ENCODE results near the gene CMSS1.

The CMSS1 gene

DNA sequence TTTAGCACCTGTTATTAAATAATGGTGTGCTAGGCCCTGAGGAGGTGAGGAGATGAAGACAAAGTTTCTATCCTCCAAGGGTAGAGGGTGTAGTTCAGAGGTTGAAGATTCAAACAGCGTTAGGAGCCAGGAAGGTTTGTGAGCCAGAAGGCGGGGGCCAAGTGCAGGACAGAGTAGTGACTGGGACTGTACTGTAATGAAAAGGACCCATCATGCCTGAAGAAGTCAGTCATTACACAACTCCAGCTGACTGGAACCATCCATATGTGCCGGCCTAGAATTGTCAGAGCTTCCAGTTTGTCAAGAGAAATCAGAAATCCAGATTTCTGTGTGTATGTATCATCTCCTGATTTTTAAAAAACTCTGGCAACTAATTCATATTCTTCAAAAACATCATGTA is 241.8 kb downstream of the CMSS1 start:
- Histone ChIP-seq H3K36me3 (ENCODE audit: control insufficient read depth in 4 of 4, insufficient read depth in 4 of 4, low read length in 3 of 4) (no peaks in the 10 kb centered on the region), H3K27me3 (replicated peaks in 2 of 5; ENCODE audit: control insufficient read depth in 4 of 5, insufficient read depth in 5 of 5, low read length in 4 of 5) (no peaks in the 10 kb centered on the region), H3K9me3 (ENCODE audit: control extremely low read depth in 1 of 5, control insufficient read depth in 4 of 5, insufficient read depth in 2 of 5, low read depth in 1 of 5, low read length in 4 of 5) (no peaks in the 10 kb centered on the region), H3K27ac (ENCODE audit: insufficient read depth in 1 of 2, low read depth in 1 of 2, low read length in 2 of 2, poor library complexity in 1 of 2, severe bottlenecking in 2 of 2) (no peak overlapping the region), H3K4me1 (ENCODE audit: control extremely low read depth in 1 of 4, control insufficient read depth in 4 of 4, insufficient read depth in 4 of 4, low read length in 3 of 4) (peaks cover 0 to 7% (median 2%) of the 10 kb centered on the region in 4 experiments), H3K4me3 (ENCODE audit: control insufficient read depth in 1 of 7, extremely low read depth in 1 of 7, insufficient read depth in 4 of 7, low read depth in 2 of 7, low read length in 6 of 7) (no peak overlapping the region)
- DNase-seq: no peak
- POLR2A ChIA-PET: no interaction called here
- CTCF ChIA-PET: interaction anchor here (1.5 kb wide), 2 partner anchors 10 to 195 kb away, joined by 3 to 4 read pairs; no protein-coding TSS in a partner anchor
- 100% methylated on average over 1 of the region's 3 CpGs for WGBS (ENCODE audit: insufficient coverage)

DNA sequence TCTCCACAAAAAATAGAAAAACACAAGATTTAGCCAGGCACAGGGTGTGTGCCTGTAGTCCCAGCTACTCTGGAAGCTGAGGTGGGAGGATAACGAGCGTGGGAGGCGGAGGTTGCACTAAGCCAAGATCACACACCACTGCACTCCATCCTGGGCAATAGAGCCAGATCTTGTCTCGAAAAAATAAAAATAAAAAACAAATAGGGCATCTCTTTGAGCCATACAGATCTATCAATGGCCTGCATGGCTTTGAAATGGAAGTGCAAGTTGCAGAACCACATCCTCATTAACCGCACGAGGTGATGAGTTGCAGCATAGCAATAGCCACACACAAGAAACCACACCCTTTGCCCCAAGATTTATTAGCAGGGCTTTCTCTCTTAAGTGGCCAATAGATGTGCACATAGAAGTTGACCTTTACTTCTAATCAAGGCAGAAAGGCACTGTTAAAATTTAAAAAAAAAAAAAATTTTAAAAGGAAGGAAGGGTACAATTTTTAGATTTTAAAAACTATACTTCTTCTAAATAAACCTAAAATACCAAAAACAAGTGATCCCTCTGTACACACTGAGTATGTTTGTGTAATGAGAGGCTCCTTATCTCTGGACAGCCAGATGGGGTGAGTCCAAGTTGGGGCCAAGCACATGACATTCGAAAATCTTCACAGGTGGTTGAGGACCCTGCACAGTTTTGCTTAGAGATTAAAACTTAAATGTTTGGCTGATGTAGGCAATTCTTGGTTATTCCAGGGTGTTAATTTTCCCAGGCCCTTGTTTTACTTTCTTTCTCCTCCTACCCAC is 243.2 kb downstream of the CMSS1 start:
- Histone ChIP-seq H3K27me3 (replicated peaks in 2 of 5; ENCODE audit: control insufficient read depth in 4 of 5, insufficient read depth in 5 of 5, low read length in 4 of 5) (no peaks in the 10 kb centered on the region), H3K9me3 (ENCODE audit: control extremely low read depth in 1 of 5, control insufficient read depth in 4 of 5, insufficient read depth in 2 of 5, low read depth in 1 of 5, low read length in 4 of 5) (no peaks in the 10 kb centered on the region), H3K36me3 (ENCODE audit: control insufficient read depth in 4 of 4, insufficient read depth in 4 of 4, low read length in 3 of 4) (no peaks in the 10 kb centered on the region), H3K4me1 (ENCODE audit: control extremely low read depth in 1 of 4, control insufficient read depth in 4 of 4, insufficient read depth in 4 of 4, low read length in 3 of 4) (peaks cover 0 to 7% (median 2%) of the 10 kb centered on the region in 4 experiments), H3K27ac (ENCODE audit: insufficient read depth in 1 of 2, low read depth in 1 of 2, low read length in 2 of 2, poor library complexity in 1 of 2, severe bottlenecking in 2 of 2) (no peak overlapping the region), H3K4me3 (ENCODE audit: control insufficient read depth in 1 of 7, extremely low read depth in 1 of 7, insufficient read depth in 4 of 7, low read depth in 2 of 7, low read length in 6 of 7) (no peak overlapping the region)
- ChIA-PET POLR2A (no interaction called here), CTCF (interaction anchor here (1.5 kb wide), 1 partner anchor 8 kb away, joined by 3 read pairs; no protein-coding TSS in a partner anchor)
- DNase-seq: peak; percentile 30 to 84 (median 73)
- WGBS (ENCODE audit: insufficient coverage): 47% methylated on average over 4 of the region's 7 CpGs

DNA sequence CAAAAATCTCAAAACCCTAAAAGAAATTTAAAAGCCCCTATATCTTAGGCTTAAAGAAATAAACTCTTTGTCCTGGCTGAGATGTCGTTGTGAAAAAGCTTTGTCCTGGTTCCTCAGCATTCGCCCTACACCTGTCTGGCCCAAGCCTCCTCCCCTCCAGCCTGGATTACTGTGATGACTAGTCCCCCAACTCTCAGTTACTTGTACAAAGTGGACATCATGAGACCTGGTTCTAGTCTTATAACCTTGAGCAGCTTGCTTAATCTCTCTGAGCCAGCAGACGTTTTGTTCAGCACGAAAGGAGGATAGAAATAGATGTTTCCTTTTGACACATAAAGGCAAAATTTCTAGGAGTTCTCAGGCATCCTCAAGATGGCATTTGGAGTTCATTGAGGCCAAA is 245.0 kb downstream of the CMSS1 start:
- no peak for DNase-seq
- H3K9me3 ChIP-seq (ENCODE audit: control extremely low read depth in 1 of 5, control insufficient read depth in 4 of 5, insufficient read depth in 2 of 5, low read depth in 1 of 5, low read length in 4 of 5): no peaks in the 10 kb centered on the region
- H3K36me3 ChIP-seq (ENCODE audit: control insufficient read depth in 4 of 4, insufficient read depth in 4 of 4, low read length in 3 of 4): no peaks in the 10 kb centered on the region
- no peak overlapping the region for H3K4me3 ChIP-seq (ENCODE audit: control insufficient read depth in 1 of 7, extremely low read depth in 1 of 7, insufficient read depth in 4 of 7, low read depth in 2 of 7, low read length in 6 of 7)
- no peaks in the 10 kb centered on the region for H3K27me3 ChIP-seq (replicated peaks in 2 of 5; ENCODE audit: control insufficient read depth in 4 of 5, insufficient read depth in 5 of 5, low read length in 4 of 5)
- WGBS (ENCODE audit: insufficient coverage): 88% methylated on average over 4 of the region's 4 CpGs
- POLR2A ChIA-PET: no interaction called here
- CTCF ChIA-PET: no interaction called here
- no peak overlapping the region for H3K27ac ChIP-seq (ENCODE audit: insufficient read depth in 1 of 2, low read depth in 1 of 2, low read length in 2 of 2, poor library complexity in 1 of 2, severe bottlenecking in 2 of 2)
- peaks cover 0 to 7% (median 2%) of the 10 kb centered on the region in 4 experiments for H3K4me1 ChIP-seq (ENCODE audit: control extremely low read depth in 1 of 4, control insufficient read depth in 4 of 4, insufficient read depth in 4 of 4, low read length in 3 of 4)

DNA sequence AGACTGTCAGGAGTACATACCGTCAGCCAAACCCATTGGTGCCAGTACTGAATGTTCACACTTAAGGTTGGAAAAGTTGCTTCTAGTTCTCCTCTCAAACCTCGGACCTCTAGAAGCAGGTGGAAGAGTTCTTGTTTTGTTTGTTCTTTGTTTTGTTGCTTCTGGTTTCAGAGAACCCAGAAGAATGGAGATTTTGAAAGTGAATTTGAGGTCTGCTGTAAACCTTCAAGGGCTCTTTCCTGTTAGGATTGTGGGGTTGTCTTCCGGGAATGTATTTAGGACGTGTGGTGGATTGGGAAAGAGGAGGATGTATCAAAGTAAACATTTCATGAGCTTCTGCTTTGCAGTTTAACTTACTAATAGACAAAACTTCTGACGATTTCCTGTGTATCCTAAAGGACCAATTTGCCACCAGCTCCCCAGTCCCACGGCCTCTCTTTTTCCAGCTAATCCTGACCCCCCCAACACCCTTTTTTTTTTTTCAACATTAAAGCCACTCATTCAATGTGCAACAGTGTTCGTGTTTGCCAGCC is 246.3 kb downstream of the CMSS1 start:
- no peak overlapping the region for H3K4me3 ChIP-seq (ENCODE audit: control insufficient read depth in 1 of 7, extremely low read depth in 1 of 7, insufficient read depth in 4 of 7, low read depth in 2 of 7, low read length in 6 of 7)
- CTCF ChIA-PET: interaction anchor here (0.6 to 1.7 kb wide), 5 partner anchors 16 to 248 kb away, joined by 3 to 6 read pairs (median 3); no protein-coding TSS in a partner anchor
- H3K4me1 ChIP-seq (ENCODE audit: control extremely low read depth in 1 of 4, control insufficient read depth in 4 of 4, insufficient read depth in 4 of 4, low read length in 3 of 4): peaks cover 0 to 7% (median 4%) of the 10 kb centered on the region in 4 experiments
- no peak for DNase-seq
- no peaks in the 10 kb centered on the region for H3K27me3 ChIP-seq (replicated peaks in 2 of 5; ENCODE audit: control insufficient read depth in 4 of 5, insufficient read depth in 5 of 5, low read length in 4 of 5)
- no peak overlapping the region for H3K27ac ChIP-seq (ENCODE audit: insufficient read depth in 1 of 2, low read depth in 1 of 2, low read length in 2 of 2, poor library complexity in 1 of 2, severe bottlenecking in 2 of 2)
- POLR2A ChIA-PET: no interaction called here
- no peaks in the 10 kb centered on the region for H3K9me3 ChIP-seq (ENCODE audit: control extremely low read depth in 1 of 5, control insufficient read depth in 4 of 5, insufficient read depth in 2 of 5, low read depth in 1 of 5, low read length in 4 of 5)
- WGBS (ENCODE audit: insufficient coverage): 100% methylated on average over 3 of the region's 7 CpGs
- H3K36me3 ChIP-seq (ENCODE audit: control insufficient read depth in 4 of 4, insufficient read depth in 4 of 4, low read length in 3 of 4): no peaks in the 10 kb centered on the region

DNA sequence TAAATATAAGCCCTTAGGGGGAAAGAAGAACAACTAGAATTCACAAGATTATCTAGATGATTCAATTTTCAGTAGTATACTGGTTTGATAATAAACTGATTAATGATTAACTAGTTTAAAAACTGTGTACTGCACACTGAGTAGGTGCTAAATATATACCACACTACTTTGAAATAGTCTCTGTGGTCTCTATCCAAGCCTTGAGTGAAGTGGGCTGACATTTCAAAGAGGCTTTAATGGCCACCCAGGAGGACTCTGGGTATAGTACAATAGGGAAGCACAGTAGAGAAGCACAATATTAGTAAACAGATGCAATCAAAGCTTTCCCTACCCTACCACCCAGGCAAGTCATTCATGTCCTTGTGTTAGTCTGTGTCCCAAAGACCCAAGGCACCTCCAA is 249.9 kb downstream of the CMSS1 start:
- Histone ChIP-seq H3K27ac (ENCODE audit: insufficient read depth in 1 of 2, low read depth in 1 of 2, low read length in 2 of 2, poor library complexity in 1 of 2, severe bottlenecking in 2 of 2) (no peak overlapping the region), H3K27me3 (replicated peaks in 2 of 5; ENCODE audit: control insufficient read depth in 4 of 5, insufficient read depth in 5 of 5, low read length in 4 of 5) (no peaks in the 10 kb centered on the region), H3K36me3 (ENCODE audit: control insufficient read depth in 4 of 4, insufficient read depth in 4 of 4, low read length in 3 of 4) (no peaks in the 10 kb centered on the region), H3K9me3 (ENCODE audit: control extremely low read depth in 1 of 5, control insufficient read depth in 4 of 5, insufficient read depth in 2 of 5, low read depth in 1 of 5, low read length in 4 of 5) (peaks cover 0 to 12% (median 0%) of the 10 kb centered on the region in 5 experiments), H3K4me1 (ENCODE audit: control extremely low read depth in 1 of 4, control insufficient read depth in 4 of 4, insufficient read depth in 4 of 4, low read length in 3 of 4) (peaks cover 10 to 19% (median 17%) of the 10 kb centered on the region in 4 experiments), H3K4me3 (ENCODE audit: control insufficient read depth in 1 of 7, extremely low read depth in 1 of 7, insufficient read depth in 4 of 7, low read depth in 2 of 7, low read length in 6 of 7) (no peak overlapping the region)
- ChIA-PET CTCF (interaction anchor here (1.0 to 8.5 kb wide), 4 partner anchors 13 to 188 kb away, joined by 3 to 89 read pairs (median 4); no protein-coding TSS in a partner anchor), POLR2A (no interaction called here)
- DNase-seq: no peak

DNA sequence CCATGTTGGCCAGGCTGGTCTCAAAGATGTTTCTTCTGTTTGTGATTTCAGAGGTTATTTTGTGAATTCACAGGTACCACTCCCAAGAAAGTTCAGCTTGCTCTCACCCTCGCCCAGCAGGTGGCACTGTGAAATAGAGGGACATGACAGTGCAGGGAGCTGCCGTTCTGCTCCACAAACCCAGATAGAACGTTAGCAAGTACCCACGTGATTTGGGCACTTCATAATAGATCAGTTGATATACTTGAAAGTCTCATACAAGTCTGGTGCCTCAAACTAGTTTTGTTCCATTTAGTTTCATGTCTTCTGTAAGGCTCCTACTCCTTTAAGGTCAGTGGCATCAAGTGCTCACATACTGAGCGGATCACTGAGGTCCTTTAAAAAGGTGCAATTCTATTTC is 251.2 kb downstream of the CMSS1 start:
- ChIA-PET POLR2A (interaction anchor here (0.7 to 1.1 kb wide), 2 partner anchors 222 to 722 kb away, joined by 3 to 9 read pairs; no protein-coding TSS in a partner anchor), CTCF (interaction anchor here (0.7 to 8.5 kb wide), 22 partner anchors 9 to 567 kb away, joined by 3 to 89 read pairs (median 3); no protein-coding TSS in a partner anchor)
- Histone ChIP-seq H3K9me3 (ENCODE audit: control extremely low read depth in 1 of 5, control insufficient read depth in 4 of 5, insufficient read depth in 2 of 5, low read depth in 1 of 5, low read length in 4 of 5) (peaks cover 0 to 12% (median 0%) of the 10 kb centered on the region in 5 experiments), H3K4me1 (ENCODE audit: control extremely low read depth in 1 of 4, control insufficient read depth in 4 of 4, insufficient read depth in 4 of 4, low read length in 3 of 4) (peaks cover 19 to 32% (median 28%) of the 10 kb centered on the region in 4 experiments), H3K27me3 (replicated peaks in 2 of 5; ENCODE audit: control insufficient read depth in 4 of 5, insufficient read depth in 5 of 5, low read length in 4 of 5) (no peaks in the 10 kb centered on the region), H3K36me3 (ENCODE audit: control insufficient read depth in 4 of 4, insufficient read depth in 4 of 4, low read length in 3 of 4) (no peaks in the 10 kb centered on the region), H3K4me3 (ENCODE audit: control insufficient read depth in 1 of 7, extremely low read depth in 1 of 7, insufficient read depth in 4 of 7, low read depth in 2 of 7, low read length in 6 of 7) (peak overlapping the region in 2 of 7 experiments; percentile 41 to 63), H3K27ac (ENCODE audit: insufficient read depth in 1 of 2, low read depth in 1 of 2, low read length in 2 of 2, poor library complexity in 1 of 2, severe bottlenecking in 2 of 2) (no peak overlapping the region)
- WGBS (ENCODE audit: insufficient coverage): 19% methylated on average over 5 of the region's 5 CpGs
- DNase-seq: peak; percentile 85 to 91 (median 90)

DNA sequence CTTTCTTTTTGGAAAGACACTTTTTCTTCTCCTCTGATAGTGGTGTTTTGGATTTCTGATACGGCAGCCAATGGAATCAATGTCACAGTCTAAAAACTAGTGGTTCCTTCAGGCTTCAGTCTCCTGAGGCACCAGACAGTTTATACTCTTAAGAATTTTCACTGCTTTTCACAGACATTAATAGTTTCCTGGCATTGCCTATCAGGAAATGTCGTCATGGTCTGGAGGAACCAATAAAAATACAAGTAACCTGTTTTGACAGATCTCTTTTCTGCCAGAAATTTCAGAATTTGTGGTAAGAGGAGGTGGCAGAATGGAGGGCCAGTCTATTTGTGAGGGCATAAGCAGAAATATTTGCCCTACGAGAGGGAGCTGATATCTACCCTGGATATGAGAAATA is 251.8 kb downstream of the CMSS1 start:
- peak in 2 of 3 donors; percentile 30 to 42 for DNase-seq
- H3K9me3 ChIP-seq (ENCODE audit: control extremely low read depth in 1 of 5, control insufficient read depth in 4 of 5, insufficient read depth in 2 of 5, low read depth in 1 of 5, low read length in 4 of 5): peaks cover 0 to 12% (median 0%) of the 10 kb centered on the region in 5 experiments
- POLR2A ChIA-PET: interaction anchor here (1.1 kb wide), 1 partner anchor 222 kb away, joined by 9 read pairs; no protein-coding TSS in a partner anchor
- WGBS (ENCODE audit: insufficient coverage): 100% methylated on average over 1 of the region's 3 CpGs
- H3K4me3 ChIP-seq (ENCODE audit: control insufficient read depth in 1 of 7, extremely low read depth in 1 of 7, insufficient read depth in 4 of 7, low read depth in 2 of 7, low read length in 6 of 7): peak overlapping the region in 2 of 7 experiments; percentile 21 to 26
- no peaks in the 10 kb centered on the region for H3K36me3 ChIP-seq (ENCODE audit: control insufficient read depth in 4 of 4, insufficient read depth in 4 of 4, low read length in 3 of 4)
- CTCF ChIA-PET: interaction anchor here (0.7 to 8.5 kb wide), 17 partner anchors 9 to 226 kb away, joined by 3 to 89 read pairs (median 4); no protein-coding TSS in a partner anchor
- no peak overlapping the region for H3K27ac ChIP-seq (ENCODE audit: insufficient read depth in 1 of 2, low read depth in 1 of 2, low read length in 2 of 2, poor library complexity in 1 of 2, severe bottlenecking in 2 of 2)
- H3K4me1 ChIP-seq (ENCODE audit: control extremely low read depth in 1 of 4, control insufficient read depth in 4 of 4, insufficient read depth in 4 of 4, low read length in 3 of 4): peaks cover 24 to 38% (median 33%) of the 10 kb centered on the region in 4 experiments
- no peaks in the 10 kb centered on the region for H3K27me3 ChIP-seq (replicated peaks in 2 of 5; ENCODE audit: control insufficient read depth in 4 of 5, insufficient read depth in 5 of 5, low read length in 4 of 5)
